Neuronal stem cell (in vitro differentiated cells): ENCODE data around the gene TIPIN.
"Not testable (repeated sequence)": the region's sequence is repeated elsewhere in the genome, so short reads cannot be mapped to it uniquely, and the experiment has no call there.

Experiments
- DNase-seq: peaks from one replicate; pipeline ENCODE4 v3.0.0-alpha.2; 2013; ENCODE audit warnings: low spot score
- H2AFZ ChIP-seq: one replicate; pipeline ENCODE4 v1.6.1; 2013; ENCODE audit warnings: mild to moderate bottlenecking, low read length, inconsistent platforms
- H2AK5ac ChIP-seq: 2 replicates; pipeline ENCODE4 v1.6.1; 2013; ENCODE audit warnings: low read depth, mild to moderate bottlenecking, inconsistent platforms, low read length, moderate library complexity, mixed read lengths
- H2BK120ac ChIP-seq: 2 replicates; pipeline ENCODE4 v1.6.1; 2013; ENCODE audit warnings: low read depth, mild to moderate bottlenecking, inconsistent platforms, low read length, moderate library complexity, mixed read lengths
- H2BK12ac ChIP-seq: one replicate; pipeline ENCODE4 v1.6.1; 2013; ENCODE audit warnings: low read length, inconsistent platforms
- H2BK15ac ChIP-seq: 2 replicates; pipeline ENCODE4 v1.6.1; 2013; ENCODE audit warnings: mild to moderate bottlenecking, low read length, inconsistent platforms, mixed read lengths
- H2BK5ac ChIP-seq: one replicate; pipeline ENCODE4 v1.6.1; 2013; ENCODE audit warnings: inconsistent platforms, mild to moderate bottlenecking, low read length, moderate library complexity
- H3K14ac ChIP-seq: one replicate; pipeline ENCODE4 v1.6.1; 2013; ENCODE audit warnings: low read length, inconsistent platforms
- H3K18ac ChIP-seq: 2 replicates; pipeline ENCODE4 v1.6.1; 2013; ENCODE audit warnings: low read length, inconsistent platforms
- H3K23ac ChIP-seq: 2 replicates; pipeline ENCODE4 v1.6.1; 2013; ENCODE audit warnings: low read depth, mild to moderate bottlenecking, mixed read lengths, low read length, inconsistent platforms; ENCODE audit not compliant: poor library complexity
- H3K27ac ChIP-seq: replicated peaks from 3 replicates; pipeline ENCODE4 v1.5.1; 2013; ENCODE audit warnings: low read length, inconsistent platforms
- H3K27me3 ChIP-seq, 3 experiments: 2 replicates each; pipeline ENCODE4 v1.6.1; 2013; ENCODE audit warnings: low read length in 3 of 3, mild to moderate bottlenecking in 2 of 3, inconsistent platforms in 1 of 3, low read depth in 1 of 3, mixed read lengths in 1 of 3, moderate library complexity in 1 of 3; ENCODE audit not compliant: control insufficient read depth in 3 of 3, insufficient read depth in 3 of 3
- H3K36me3 ChIP-seq, 2 donors: replicated peaks in 1 of 2; 2 replicates each; pipeline ENCODE4 v1.6.1; 2013; ENCODE audit warnings: low read length in 2 of 2; ENCODE audit not compliant: control insufficient read depth in 2 of 2, insufficient read depth in 2 of 2
- H3K4ac ChIP-seq: 2 replicates; pipeline ENCODE4 v1.6.1; 2013; ENCODE audit warnings: inconsistent platforms, mild to moderate bottlenecking, low read length, moderate library complexity
- H3K4me1 ChIP-seq, 2 donors: 1 replicate in 1 of 2; 2 replicates in 1 of 2; pipeline ENCODE4 v1.6.1; 2013; ENCODE audit warnings: low read length in 2 of 2, low read depth in 1 of 2; ENCODE audit not compliant: control insufficient read depth in 2 of 2, insufficient read depth in 1 of 2
- H3K4me2 ChIP-seq: one replicate; pipeline ENCODE4 v1.6.1; 2013; ENCODE audit warnings: mild to moderate bottlenecking, low read length, inconsistent platforms; ENCODE audit not compliant: insufficient read depth, poor library complexity, severe bottlenecking
- H3K4me3 ChIP-seq, 2 donors: 2 replicates each; pipeline ENCODE4 v1.5.1; 2013; ENCODE audit warnings: low read length in 2 of 2, mild to moderate bottlenecking in 2 of 2, inconsistent platforms in 1 of 2, moderate library complexity in 1 of 2
- H3K79me1 ChIP-seq: one replicate; pipeline ENCODE4 v1.6.1; 2013; ENCODE audit warnings: low read depth, mild to moderate bottlenecking, inconsistent platforms, low read length, moderate library complexity
- H3K9ac ChIP-seq: one replicate; pipeline ENCODE4 v1.6.1; 2013; ENCODE audit warnings: mild to moderate bottlenecking, low read depth, low read length, inconsistent platforms; ENCODE audit not compliant: poor library complexity
- H3K9me3 ChIP-seq, 2 donors: replicated peaks in 1 of 2; 2 replicates each; pipeline versions ENCODE3 to v1.6.1; 2013; ENCODE audit warnings: low read length in 2 of 2, mild to moderate bottlenecking in 2 of 2, inconsistent platforms in 1 of 2, low read depth in 1 of 2, mixed read lengths in 1 of 2, moderate library complexity in 1 of 2; ENCODE audit not compliant: control insufficient read depth in 2 of 2, insufficient read depth in 1 of 2
- H4K8ac ChIP-seq: one replicate; pipeline ENCODE4 v1.6.1; 2013; ENCODE audit warnings: low read depth, mild to moderate bottlenecking, inconsistent platforms, low read length, moderate library complexity
- H4K91ac ChIP-seq: one replicate; pipeline ENCODE4 v1.6.1; 2013; ENCODE audit warnings: low read length, low read depth, mild to moderate bottlenecking, inconsistent platforms; ENCODE audit not compliant: poor library complexity
- WGBS, 2 donors: extraction: QIAGEN DNeasy Blood & Tissue Kit; methylation state at CpG; one replicate each; pipeline ENCODE4 v1.1.7; 2013; ENCODE audit warnings: missing lambda C conversion rate in 2 of 2, mixed read lengths in 1 of 2; ENCODE audit not compliant: insufficient read length in 2 of 2, insufficient replicate concordance in 1 of 2; ENCODE audit errors: extremely low coverage in 2 of 2; 5-methylcytosine and 5-hydroxymethylcytosine counted together

Gene TIPIN

GRCh38 chr15:66359740-66360139, 3.3 kb upstream of the TIPIN start:
- no CpG with 5 or more reads among the region's 7 CpGs for WGBS, 2 donors
- Histone ChIP-seq H4K91ac (no peak overlapping the region), H3K4me3 (no peak overlapping the region), H3K4ac (no peak overlapping the region), H2AK5ac (no peak overlapping the region), H3K14ac (no peak overlapping the region), H3K27me3 (no peaks in the 10 kb centered on the region), H2BK120ac (no peak overlapping the region), H3K79me1 (no peaks in the 10 kb centered on the region), H2BK15ac (no peak overlapping the region), H3K9ac (no peak overlapping the region), H2AFZ (no peak overlapping the region), H3K18ac (no peak overlapping the region), H3K36me3 (no peaks in the 10 kb centered on the region), H2BK12ac (no peak overlapping the region), H3K4me2 (no peak overlapping the region), H3K9me3 (no peaks in the 10 kb centered on the region), H3K27ac (no peak overlapping the region), H3K23ac (no peak overlapping the region), H3K4me1 (peaks cover 0 to 2% of the 10 kb centered on the region in 2 donors), H4K8ac (no peak overlapping the region), H2BK5ac (no peak overlapping the region)
- DNase-seq, result no peak

- Histone ChIP-seq H2BK5ac (no peak overlapping the region), H3K4me3 (peak overlapping the region; percentile 86 to 89), H3K9me3 (no peaks in the 10 kb centered on the region), H2AFZ (peak overlapping the region; percentile 99), H3K27me3 (no peaks in the 10 kb centered on the region), H3K23ac (peak overlapping the region; percentile 96), H3K4ac (no peak overlapping the region), H2BK15ac (no peak overlapping the region), H3K9ac (peak overlapping the region; percentile 94), H3K18ac (peak overlapping the region; percentile 96), H3K4me2 (peak overlapping the region; percentile 77), H4K8ac (no peak overlapping the region), H2BK120ac (no peak overlapping the region), H3K14ac (no peak overlapping the region), H3K27ac (no peak overlapping the region), H3K36me3 (peaks cover 0 to 33% of the 10 kb centered on the region in 2 donors), H2AK5ac (no peak overlapping the region), H3K79me1 (no peaks in the 10 kb centered on the region), H2BK12ac (no peak overlapping the region), H4K91ac (no peak overlapping the region), H3K4me1 (peaks cover 0 to 2% of the 10 kb centered on the region in 2 donors)
- no peak for DNase-seq
- WGBS, 2 donors, result no CpG with 5 or more reads among the region's 12 CpGs
Measured at GRCh38 chr15:66356077-66356358, 467 bp downstream of the TIPIN start.

- H3K9me3 ChIP-seq, H3K14ac ChIP-seq, H3K18ac ChIP-seq, H4K8ac ChIP-seq, H3K23ac ChIP-seq, H3K9ac ChIP-seq, DNase-seq, H2AFZ ChIP-seq, H3K4me1 ChIP-seq, H3K27me3 ChIP-seq, H3K4ac ChIP-seq, H2BK5ac ChIP-seq, H3K27ac ChIP-seq, H2BK120ac ChIP-seq, H4K91ac ChIP-seq, H3K79me1 ChIP-seq, H3K4me3 ChIP-seq, H3K4me2 ChIP-seq, H2BK12ac ChIP-seq, H2BK15ac ChIP-seq, H2AK5ac ChIP-seq: not testable (repeated sequence)
- no CpG with 5 or more reads among the region's 5 CpGs for WGBS, 2 donors
- peaks cover 7 to 84% of the 10 kb centered on the region in 2 donors for H3K36me3 ChIP-seq
Measured at GRCh38 chr15:66348530-66348929, 8.0 kb downstream of the TIPIN start.

- Histone ChIP-seq H2AK5ac (no peak overlapping the region), H2AFZ (no peak overlapping the region), H3K18ac (no peak overlapping the region), H3K4me2 (no peak overlapping the region), H2BK120ac (no peak overlapping the region), H3K23ac (no peak overlapping the region), H2BK5ac (no peak overlapping the region), H2BK15ac (no peak overlapping the region), H3K79me1 (no peaks in the 10 kb centered on the region), H3K14ac (no peak overlapping the region), H3K4ac (no peak overlapping the region), H3K4me3 (no peak overlapping the region), H3K9me3 (no peaks in the 10 kb centered on the region), H3K27ac (no peak overlapping the region), H3K27me3 (no peaks in the 10 kb centered on the region), H3K4me1 (peaks cover 0 to 5% of the 10 kb centered on the region in 2 donors), H4K91ac (no peak overlapping the region), H4K8ac (no peak overlapping the region), H2BK12ac (no peak overlapping the region), H3K9ac (no peak overlapping the region), H3K36me3 (peaks cover 10 to 96% of the 10 kb centered on the region in 2 donors)
- no peak for DNase-seq
- no CpG with 5 or more reads among the region's 14 CpGs for WGBS, 2 donors
Measured at GRCh38 chr15:66328771-66329170, 27.7 kb downstream of the TIPIN start.
